ENCODE results near the gene TGM2.
A peak's percentile ranks its signal among the peaks of the same experiment; 100 is the strongest.
"Not testable (repeated sequence)": the region's sequence is repeated elsewhere in the genome, so short reads cannot be mapped to it uniquely, and the experiment has no call there.

Gene TGM2

GRCh38 chr20:38111366-38112232 lies 53.5 kb downstream of the TGM2 start:
- DNase-seq, result no peak

GRCh38 chr20:38110525-38111178 lies 54.4 kb downstream of the TGM2 start:
- DNase-seq, result no peak

- peak; percentile 61 for DNase-seq
Observed at GRCh38 chr20:38109591-38110524, 55.2 kb downstream of the TGM2 start.

GRCh38 chr20:38108986-38109541 lies 56.0 kb downstream of the TGM2 start:
- DNase-seq, result peak; percentile 59

GRCh38 chr20:38108438-38108985 lies 56.6 kb downstream of the TGM2 start:
- peak; percentile 48 for DNase-seq

- DNase-seq, result not testable (repeated sequence)
Observed at GRCh38 chr20:38107916-38108315, 57.2 kb downstream of the TGM2 start.

GRCh38 chr20:38107386-38107785 lies 57.7 kb downstream of the TGM2 start:
- not testable (repeated sequence) for DNase-seq

- no peak for DNase-seq
Observed at GRCh38 chr20:38106461-38106860, 58.6 kb downstream of the TGM2 start.

GRCh38 chr20:38104285-38104684 lies 60.8 kb downstream of the TGM2 start:
- DNase-seq, result no peak

- not testable (repeated sequence) for DNase-seq
Observed at GRCh38 chr20:38102206-38102605, 62.9 kb downstream of the TGM2 start.

- no peak for DNase-seq
Observed at GRCh38 chr20:38098952-38099351, 66.1 kb downstream of the TGM2 start.

- DNase-seq, result no peak
Observed at GRCh38 chr20:38095017-38095686, 69.9 kb downstream of the TGM2 start.

- peak; percentile 17 for DNase-seq
Observed at GRCh38 chr20:38094373-38094891, 70.6 kb downstream of the TGM2 start.

- DNase-seq, result no peak
Observed at GRCh38 chr20:38093641-38094077, 71.4 kb downstream of the TGM2 start.

GRCh38 chr20:38092915-38093314 lies 72.2 kb downstream of the TGM2 start:
- no peak for DNase-seq

GRCh38 chr20:38092260-38092857 lies 72.7 kb downstream of the TGM2 start:
- DNase-seq, result no peak

- DNase-seq, result no peak
Observed at GRCh38 chr20:38091441-38092216, 73.4 kb downstream of the TGM2 start.

- no peak for DNase-seq
Observed at GRCh38 chr20:38090061-38090460, 75.0 kb downstream of the TGM2 start.

GRCh38 chr20:38089500-38089899 lies 75.6 kb downstream of the TGM2 start:
- no peak for DNase-seq

GRCh38 chr20:38085026-38085425 lies 80.0 kb downstream of the TGM2 start:
- DNase-seq, result no peak

All from eye (tissue), 1 donor.